Left cardiac atrium (tissue), 4 donors: ENCODE data around the gene AZU1. TPM values are rescaled to one million over a fixed set of nuclear protein-coding genes. Genes with fewer than 3 reads are reported as not detected.
A peak's percentile ranks its signal among the peaks of the same experiment; 100 is the strongest.

Experiments
- ATAC-seq, 2 donors: fragments of 200-7000 bp; cut with Tn5 transposase; one replicate each; pipeline ENCODE4 v1.9.1; 2020; ENCODE audit warnings: mild to moderate bottlenecking in 2 of 2, moderate library complexity in 2 of 2
- DNase-seq: peaks from one replicate; pipeline ENCODE4 v3.0.0-alpha.2; 2020
- intact Hi-C, 2 donors: fragments of 100-400 bp; cut with DNase I; formaldehyde crosslinking; loops; one replicate each; pipeline versions ENCODE4 v1.14.1 to v1.15.1; 2022 to 2023
- total RNA-seq, 2 donors: library from RNA; stranded (reverse); fragmentation: NEBNext Ultra II Directional; extraction: Animal tissue kit (Norgen Biotek cat#: 25700); gene quantifications; one replicate each; pipeline ENCODE4 v1.2.1, GENCODE V29; 2021
- donor health status: DM: no; HTN: yes; CAD: no.
- donor health status: DM: no; HTN: yes; CAD: no; lungs with severe emphysema.
- donor health status: DM: yes; HTN: yes; CAD: no.
- donor health status: Dilated cardiomyopathy.

AZU1 gene
- total RNA-seq, 2 donors from 2014 or later: 0.18 TPM; not detected in 1

GRCh38 chr19:805600-806550 lies 21.8 kb upstream of the AZU1 start:
- intact Hi-C loops: no loop called here
- ATAC-seq (no peak), DNase-seq (peak; percentile 23)

- ATAC-seq (no peak), DNase-seq (peak; percentile 20)
- intact Hi-C loops: no loop called here
Measured at GRCh38 chr19:806815-807421, 20.7 kb upstream of the AZU1 start.

GRCh38 chr19:807627-808422 lies 19.8 kb upstream of the AZU1 start:
- DNase-seq (peak; percentile 21), ATAC-seq (no peak)
- intact Hi-C loops: no loop called here

- ATAC-seq: no peak
- DNase-seq: no peak
- intact Hi-C loops: no loop called here
Measured at GRCh38 chr19:808423-808775, 19.2 kb upstream of the AZU1 start.

- DNase-seq (no peak), ATAC-seq (no peak)
- intact Hi-C loops: no loop called here
Measured at GRCh38 chr19:810077-810855, 17.4 kb upstream of the AZU1 start.

- DNase-seq: no peak
- intact Hi-C loops: no loop called here
- no peak for ATAC-seq
Measured at GRCh38 chr19:810883-811489, 16.7 kb upstream of the AZU1 start.

GRCh38 chr19:811506-812048 lies 16.1 kb upstream of the AZU1 start:
- DNase-seq (no peak), ATAC-seq (no peak)
- intact Hi-C loops: no loop called here

- no peak for ATAC-seq
- DNase-seq: no peak
Measured at GRCh38 chr19:812049-812746, 15.4 kb upstream of the AZU1 start.

GRCh38 chr19:812747-813218 lies 14.9 kb upstream of the AZU1 start:
- intact Hi-C loops: no loop called here
- DNase-seq (no peak), ATAC-seq (no peak)

More at GRCh38 chr19:812049-812746, 15.4 kb upstream of the AZU1 start:
- intact Hi-C loops: no loop called here

- intact Hi-C loops: no loop called here
- no peak for DNase-seq
- ATAC-seq: peak; percentile 5 to 9
Measured at GRCh38 chr19:813219-814151, 14.2 kb upstream of the AZU1 start.

GRCh38 chr19:814152-815078 lies 13.2 kb upstream of the AZU1 start:
- DNase-seq: peak; percentile 40
- ATAC-seq: peak in 1 of 2 donors; percentile 10
- intact Hi-C loops: no loop called here

GRCh38 chr19:815079-815774 lies 12.4 kb upstream of the AZU1 start:
- peak; percentile 2 to 14 for ATAC-seq
- intact Hi-C loops: no loop called here
- DNase-seq: no peak

- DNase-seq: no peak
- intact Hi-C loops: no loop called here
- ATAC-seq: no peak
Measured at GRCh38 chr19:815775-816499, 11.7 kb upstream of the AZU1 start.

- DNase-seq: no peak
- no peak for ATAC-seq
- intact Hi-C loops: no loop called here
Measured at GRCh38 chr19:816500-816857, 11.2 kb upstream of the AZU1 start.
